Activated naive CD4-positive, alpha-beta T cell treated with anti-CD3 and anti-CD28 coated beads, Interleukin-2, amount 50 U/mL, for 16 hours (primary cell): Measurements from ENCODE around the gene DMD.

ENCODE experiments used
- DNase-seq: peaks from one replicate; pipeline ENCODE4 v3.0.0-alpha.2; 2020

DMD gene

DNA sequence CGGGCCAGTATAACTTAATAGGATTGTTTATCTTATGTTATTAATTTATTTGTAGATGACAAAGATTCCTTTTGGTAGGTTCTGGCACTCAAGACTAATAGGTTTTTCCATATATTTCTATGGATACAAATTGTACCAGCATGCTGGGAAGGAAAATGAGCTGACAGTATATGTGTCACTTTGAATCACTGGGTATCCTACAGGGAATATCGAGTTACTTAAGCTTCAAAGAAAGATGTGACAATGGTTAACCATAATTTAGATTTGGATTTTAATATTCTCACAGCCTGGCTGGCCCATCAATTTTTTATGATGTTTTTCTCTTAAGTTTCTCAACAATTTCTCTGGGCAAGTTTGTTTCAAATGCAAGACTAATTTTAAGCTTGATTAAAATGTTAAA, 1640.7 kb downstream of the DMD start:
- no peak for DNase-seq

DNA sequence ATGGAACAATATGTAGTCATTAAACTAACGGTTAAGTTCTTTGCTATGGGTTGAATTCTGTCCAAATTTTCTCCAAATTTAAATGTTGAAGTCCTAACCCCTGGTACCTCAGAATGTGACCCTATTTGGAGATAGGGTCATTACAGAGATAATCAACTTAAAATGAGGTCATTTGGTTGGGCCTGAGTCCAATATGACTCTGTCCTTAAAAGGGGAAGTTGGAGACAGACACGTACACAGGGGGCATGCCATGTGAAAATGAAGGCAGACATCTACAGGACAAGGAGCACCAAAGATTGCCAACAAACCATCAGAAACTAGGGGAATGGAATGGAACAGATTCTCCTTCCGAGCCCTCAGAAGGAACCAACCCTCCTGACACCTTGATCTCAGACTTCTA, 1647.6 kb downstream of the DMD start:
- DNase-seq = no peak

DNA sequence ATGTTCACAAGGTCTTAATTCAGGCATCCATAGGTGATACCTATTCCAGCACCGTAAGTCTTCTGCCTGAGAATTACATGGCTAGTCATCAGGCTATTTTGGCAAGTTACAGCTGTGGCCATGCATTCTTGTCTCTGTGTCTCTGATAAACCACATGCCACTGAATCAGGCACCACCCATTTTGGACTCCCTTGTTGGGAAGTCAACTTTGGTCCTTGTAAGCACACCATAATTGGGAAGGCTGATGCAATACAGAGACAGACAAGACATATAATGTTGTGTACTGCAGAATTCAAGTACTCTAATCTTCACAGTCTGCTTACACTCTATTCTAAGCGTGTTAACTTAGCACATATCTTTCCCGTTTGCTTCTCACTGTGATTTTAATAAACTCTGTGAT, 1655.8 kb downstream of the DMD start:
- DNase-seq = no peak

DNA sequence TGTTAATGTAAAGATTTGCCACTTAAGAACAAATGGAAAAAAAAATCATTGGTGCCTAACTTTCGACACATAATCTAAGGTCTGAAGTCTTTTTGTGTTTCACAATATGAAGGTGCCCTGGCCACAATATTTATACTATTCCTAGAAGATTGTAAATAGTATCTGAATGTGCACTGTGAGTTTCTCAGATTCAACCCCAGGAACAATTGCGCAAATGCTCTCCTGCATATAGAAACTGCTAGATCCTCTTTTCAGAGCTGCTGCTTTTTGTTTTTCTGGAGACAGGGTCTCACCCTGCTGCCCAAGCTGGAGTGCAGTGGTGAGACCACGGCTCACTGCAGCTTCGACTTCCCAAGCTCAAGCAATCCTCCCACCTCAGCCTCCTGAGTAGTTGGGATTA, 1659.4 kb downstream of the DMD start:
- DNase-seq = no peak

DNA sequence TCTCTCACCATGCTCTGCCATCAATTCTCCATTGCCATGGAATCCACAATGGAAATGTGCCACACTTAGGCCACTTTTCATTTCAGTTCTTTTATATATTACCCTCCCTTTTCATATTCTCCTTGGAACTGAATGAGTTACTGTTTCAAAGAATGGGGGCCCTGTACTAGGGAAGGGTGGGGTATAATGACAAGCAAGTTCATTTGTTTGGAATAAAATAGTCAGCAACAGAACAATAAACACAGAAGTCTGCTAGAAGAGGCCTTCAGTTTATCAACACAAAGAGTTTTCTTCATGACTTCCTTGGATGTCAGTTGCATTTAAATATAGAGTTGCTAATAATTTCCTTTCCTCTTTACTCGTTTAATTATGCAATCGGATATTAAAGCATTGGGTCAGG, 1661.2 kb downstream of the DMD start:
- no peak for DNase-seq

DNA sequence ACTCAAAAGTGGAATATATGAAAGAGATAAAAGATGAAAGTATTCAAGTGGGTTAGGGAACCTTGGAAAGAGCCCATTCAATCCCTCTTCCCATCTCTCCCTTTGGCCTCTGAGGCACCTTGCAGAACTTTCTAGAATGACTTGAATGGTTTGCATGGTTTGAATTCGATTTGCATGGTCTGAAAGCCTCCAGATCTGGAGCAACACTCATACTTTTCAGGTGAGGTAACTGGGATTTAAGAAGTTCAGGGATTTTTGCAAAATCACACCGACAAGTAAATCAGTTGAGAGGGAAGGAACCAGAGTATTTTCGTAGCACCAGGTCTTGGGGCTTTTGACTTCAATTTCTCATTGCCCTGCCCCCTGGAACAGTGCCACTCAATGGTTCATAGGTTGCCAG, 1663.5 kb downstream of the DMD start:
- DNase-seq = no peak

DNA sequence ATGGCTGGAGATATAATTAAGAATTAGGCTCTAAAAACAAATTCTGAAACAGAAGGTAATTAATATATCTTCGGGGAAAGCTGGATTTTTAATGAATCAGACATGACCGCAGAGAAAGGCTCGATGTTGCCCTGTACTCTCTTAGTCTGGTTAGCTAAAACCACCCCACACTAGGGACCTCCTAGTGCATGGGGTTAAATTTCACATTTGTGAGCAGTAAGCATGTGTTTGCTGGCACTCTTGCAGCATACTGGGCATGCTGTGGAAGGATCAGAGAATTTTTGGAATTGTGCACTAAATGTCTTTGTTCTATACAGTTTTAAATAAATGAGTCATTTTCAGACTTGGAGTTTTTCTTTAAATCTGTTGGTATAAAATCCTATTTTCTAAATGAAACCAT, 1663.9 kb downstream of the DMD start:
- DNase-seq = no peak

DNA sequence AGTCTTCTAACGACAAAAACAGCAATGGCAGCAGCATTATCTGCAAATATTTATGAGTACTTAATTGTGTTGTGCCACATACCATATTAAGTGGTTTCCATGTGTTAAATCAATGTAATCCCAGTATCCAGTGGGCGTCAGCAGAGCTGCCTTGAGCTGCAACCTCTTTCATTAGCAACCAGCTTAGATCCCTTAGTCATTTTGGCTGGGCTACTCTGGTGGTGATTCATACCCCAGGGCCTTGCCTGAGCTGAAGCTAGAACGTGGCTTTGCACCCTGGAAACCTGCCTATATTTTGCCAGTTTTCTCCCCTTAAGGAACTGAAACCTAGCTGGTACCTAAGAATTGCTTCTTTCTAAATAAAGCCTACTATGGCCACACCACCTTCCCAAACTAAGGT, 1665.2 kb downstream of the DMD start:
- DNase-seq = no peak

DNA sequence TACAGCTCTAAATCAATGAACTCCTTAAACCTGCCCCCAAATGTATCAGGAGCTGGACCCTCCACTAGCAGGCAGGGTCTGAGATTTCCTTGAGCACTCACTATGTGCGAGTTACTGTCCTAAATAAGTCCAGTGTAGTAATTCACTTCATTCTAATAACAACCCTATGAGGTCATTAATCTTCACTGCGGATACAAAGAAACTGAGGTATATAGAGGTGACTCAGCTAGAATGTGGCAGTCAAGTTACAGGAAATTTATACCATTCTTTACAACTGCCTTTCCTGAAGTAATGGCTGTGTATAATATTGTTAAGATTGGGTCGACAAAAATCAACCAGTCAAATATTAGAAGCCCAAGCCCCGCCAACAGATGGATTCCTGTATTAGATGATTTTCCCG, 1665.6 kb downstream of the DMD start:
- no peak for DNase-seq

DNA sequence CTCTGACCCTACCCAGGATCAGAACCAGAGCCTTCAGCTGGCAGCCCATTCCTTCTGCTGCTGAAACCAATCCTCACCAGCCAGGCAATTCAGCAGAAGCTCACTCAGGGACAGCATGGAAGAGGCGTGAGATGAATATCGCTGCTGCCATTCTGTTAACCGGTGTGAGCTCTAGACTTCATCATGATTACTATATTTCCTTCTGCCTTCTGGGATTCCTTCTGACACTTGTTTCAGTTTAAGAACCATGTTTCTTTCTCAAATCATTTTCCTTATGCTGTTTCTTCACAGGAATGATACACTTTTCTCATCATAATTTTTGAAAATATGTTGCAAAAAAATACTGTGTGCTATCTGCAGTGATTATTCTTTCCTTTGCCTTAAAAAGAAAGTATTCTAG, 1666.2 kb downstream of the DMD start:
- DNase-seq = no peak

DNA sequence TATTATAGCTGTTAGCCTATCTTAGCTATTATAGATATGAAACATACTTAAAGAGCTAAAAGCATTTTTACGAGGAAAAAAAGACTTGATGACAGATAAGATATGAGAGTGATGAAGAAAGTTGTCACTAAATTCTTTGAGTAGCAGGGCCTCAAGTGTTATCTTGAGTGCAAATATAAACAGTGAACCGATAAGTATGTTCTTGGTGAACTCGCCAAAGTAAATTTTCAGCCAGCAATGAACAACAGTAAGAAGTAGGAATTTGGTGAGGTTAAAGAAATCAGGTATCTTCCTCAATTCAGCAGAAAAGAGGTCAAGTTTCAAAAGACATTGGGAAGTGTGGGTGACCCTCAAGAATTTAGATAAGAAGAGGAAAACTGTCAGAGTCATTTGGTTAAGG, 1667.7 kb downstream of the DMD start:
- DNase-seq = no peak

DNA sequence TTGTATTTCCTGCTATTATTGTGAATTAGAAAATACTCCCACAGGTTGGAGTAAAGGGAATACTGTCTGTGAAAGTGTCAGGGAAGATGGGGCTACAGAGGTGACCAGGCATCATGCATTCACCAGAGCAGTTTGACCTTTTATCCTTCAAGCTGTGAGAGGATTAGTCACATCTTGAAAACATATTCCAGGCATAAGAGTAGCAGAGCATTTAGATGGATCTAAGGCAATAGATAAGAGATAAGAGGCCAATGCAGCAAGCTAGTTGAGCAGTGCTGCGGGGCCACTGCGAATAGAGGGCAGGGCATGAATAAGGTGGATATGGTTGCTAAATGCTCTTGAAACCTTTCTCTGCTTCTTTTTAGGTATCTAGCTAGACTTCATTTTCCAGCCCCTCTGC, 1668.8 kb downstream of the DMD start:
- no peak for DNase-seq

DNA sequence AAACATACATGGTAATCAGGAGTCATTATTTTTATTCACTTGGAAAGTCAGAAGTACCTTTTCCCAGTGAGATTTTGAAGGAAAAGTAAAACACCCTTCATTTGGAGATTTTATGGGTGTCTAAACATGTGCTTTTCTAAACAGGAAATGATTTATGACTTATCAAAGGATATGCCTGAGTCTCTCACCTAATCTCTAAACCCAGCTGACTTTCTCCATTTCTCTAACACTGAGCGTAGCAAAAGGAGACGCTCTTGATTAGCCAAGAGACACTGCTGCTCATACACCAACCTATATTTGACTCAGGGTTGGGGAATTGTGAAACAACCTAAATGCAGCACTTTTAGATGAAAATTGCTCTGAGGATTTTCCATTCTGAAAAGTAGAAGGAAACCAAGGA, 1671.0 kb downstream of the DMD start:
- no peak for DNase-seq

DNA sequence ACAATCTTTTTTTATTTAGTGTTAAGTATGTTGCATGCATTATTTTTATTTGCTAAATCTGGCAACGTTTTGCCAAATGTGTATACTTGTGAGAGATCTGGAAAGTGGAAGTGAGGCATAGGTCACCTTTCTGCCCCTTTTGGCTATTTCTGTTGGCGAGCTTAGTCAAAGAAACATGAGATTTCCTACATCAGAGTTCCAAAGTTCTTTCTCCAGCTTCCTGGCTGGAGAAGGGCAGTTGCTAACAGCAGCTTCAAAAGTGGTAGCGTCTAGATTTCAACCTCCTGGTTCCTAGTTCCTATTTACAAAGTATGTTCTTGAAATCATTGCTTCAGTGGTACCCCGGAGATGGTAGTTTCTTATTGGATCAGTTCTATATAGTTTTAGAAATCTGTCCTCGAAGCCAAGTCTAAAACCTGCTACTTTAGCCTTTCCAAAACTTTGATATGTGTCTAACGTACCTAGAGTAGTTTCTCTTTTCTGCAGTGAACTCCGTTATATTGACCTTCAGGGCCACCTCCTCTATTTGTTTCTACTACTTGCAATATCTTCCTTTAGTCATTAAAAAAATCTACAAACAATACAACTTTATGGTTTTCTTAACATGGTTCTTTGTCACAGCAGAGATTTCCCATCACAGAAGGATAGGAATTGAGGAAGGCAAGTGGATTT, 1683.8 kb downstream of the DMD start:
- no peak for DNase-seq

DNA sequence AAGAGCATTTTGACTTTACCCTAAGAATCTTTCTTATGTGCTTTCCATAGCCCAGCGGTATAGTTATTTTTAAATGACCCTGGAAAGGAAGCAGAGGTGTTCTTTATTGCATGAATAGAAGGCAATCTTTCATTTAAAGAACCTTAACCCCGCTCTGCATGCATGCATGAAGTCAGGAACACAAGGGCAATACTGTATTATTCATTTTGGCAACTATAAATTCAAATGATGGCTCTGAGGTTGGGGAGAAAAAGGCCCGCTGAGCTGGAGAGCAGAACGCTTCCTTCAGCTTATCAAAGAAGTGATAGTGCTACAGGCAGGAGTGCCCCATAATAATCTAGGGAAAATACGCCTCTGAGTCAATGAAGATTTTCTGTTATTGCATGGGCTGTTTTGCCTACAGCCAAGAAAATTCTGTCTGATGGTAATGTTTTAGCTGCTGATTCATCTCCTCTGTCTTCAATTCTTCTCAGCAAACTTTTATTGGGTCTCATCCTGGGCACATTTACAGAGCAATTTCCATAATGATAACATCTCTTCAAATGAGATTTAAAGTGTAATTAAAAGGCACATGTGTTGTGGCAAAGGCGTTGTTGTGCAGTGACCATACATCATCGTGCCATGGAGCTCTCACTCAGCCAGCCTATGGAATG, 1687.3 kb downstream of the DMD start:
- no peak for DNase-seq

DNA sequence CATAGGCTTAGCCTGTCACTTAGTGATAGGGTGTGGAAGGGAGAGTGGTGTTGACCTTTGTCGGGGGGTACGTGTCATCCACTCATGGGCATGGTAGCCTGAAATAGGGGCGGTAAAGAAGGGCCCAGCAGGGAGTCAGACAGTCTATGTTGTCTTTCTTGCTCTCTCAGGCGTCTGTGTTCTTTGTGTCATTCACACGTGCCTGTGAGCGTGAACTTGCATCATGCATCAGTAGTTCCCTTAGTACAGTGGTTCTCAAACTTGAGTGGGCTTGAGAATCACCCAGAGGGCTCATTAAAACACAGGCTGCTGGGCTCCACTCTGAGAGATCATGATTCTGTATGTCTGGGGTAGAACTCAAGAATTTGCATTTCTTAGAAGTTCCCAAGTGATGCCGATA, 1688.6 kb downstream of the DMD start:
- no peak for DNase-seq

DNA sequence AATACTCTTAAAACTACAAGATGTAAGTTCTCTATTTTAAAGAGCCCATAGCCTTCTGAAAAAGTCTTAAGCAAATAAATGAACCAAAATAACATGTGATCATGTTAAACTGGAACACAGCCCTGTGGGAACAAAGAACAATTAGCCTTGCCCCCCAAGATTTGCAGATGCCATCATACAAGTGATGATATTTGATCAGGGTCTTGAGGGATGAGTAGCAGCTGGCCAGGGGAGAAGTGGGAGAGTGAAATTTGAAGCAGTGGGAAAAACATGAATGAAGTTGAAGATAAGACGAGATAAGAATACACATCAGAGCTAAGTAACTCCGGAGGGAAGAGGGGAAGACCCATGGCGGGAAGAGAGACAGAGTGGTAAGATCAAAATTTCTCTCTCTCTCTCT, 1689.4 kb downstream of the DMD start:
- no peak for DNase-seq

DNA sequence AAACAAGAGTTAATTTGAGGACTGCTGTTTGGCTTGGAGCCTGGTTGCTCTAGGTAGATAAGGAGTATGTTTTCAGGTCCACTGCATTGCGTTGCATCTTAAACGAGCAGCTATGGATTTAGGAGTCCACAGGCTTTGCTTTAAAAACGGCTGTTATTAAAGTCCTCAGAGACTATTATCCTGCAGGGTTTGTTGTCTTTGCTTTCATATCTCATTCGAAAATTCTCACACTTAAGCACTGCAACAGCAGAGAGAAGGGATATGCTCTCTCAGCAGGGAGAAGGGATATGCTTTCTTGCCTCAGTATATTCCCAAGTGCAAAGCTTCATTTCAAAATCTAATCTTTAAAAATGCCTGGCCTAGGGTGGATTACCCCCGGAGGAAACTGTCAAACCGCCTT, 1694.8 kb downstream of the DMD start:
- DNase-seq = no peak

DNA sequence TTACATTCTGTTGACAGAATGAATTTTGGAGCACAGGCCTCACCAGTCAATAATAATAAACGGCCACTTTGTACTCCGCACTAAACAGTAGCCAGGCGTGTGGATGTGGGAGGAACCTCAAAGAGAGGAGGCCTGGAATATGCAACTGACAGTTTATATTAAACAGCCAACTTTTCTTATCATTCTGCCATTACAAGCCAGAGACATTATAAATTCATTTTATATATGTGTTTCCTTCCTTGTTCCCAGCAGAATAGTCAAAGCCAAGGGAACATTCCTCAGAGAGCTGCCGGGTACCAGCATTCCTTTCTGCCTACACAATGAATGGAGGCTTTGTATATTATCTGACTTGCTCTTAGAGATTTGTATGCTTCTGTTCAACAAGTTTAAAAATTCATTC, 1703.0 kb downstream of the DMD start:
- DNase-seq = no peak

DNA sequence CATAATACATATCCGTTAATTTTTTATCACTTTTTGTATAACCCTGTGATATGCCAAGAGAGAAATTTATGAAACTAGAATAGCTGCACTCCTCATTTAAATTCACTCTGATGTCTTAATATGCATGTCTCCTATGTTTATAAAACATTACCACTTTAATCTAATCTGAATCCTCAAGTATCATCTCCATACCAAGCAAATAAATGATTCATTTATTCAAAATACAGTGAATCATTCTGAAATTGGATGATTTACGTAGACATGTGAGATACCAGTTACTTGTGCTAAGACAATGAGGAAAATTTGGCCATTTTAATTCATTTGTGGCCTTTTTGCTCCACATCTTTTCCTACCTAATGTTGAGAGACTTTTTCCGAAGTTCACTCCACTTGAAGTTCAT, 1704.4 kb downstream of the DMD start:
- no peak for DNase-seq

DNA sequence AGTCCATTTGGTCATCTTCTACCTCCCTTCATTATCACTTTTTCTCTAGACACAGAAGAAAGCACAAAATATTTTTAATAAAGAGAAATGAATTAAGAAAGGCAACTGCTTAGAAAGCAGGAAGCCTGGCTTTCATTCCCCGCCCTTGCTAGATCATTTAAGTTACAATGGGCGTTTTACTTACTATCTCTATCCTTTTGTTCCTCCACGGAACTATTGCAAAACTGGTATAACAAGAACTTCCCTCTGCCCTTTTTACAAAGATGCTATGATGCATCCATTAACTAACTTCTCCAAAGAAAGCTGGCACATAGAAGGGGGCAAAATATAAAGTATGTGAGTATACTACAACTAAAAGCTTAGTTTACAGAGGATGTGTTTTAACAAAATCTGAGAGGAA, 1705.0 kb downstream of the DMD start:
- no peak for DNase-seq

DNA sequence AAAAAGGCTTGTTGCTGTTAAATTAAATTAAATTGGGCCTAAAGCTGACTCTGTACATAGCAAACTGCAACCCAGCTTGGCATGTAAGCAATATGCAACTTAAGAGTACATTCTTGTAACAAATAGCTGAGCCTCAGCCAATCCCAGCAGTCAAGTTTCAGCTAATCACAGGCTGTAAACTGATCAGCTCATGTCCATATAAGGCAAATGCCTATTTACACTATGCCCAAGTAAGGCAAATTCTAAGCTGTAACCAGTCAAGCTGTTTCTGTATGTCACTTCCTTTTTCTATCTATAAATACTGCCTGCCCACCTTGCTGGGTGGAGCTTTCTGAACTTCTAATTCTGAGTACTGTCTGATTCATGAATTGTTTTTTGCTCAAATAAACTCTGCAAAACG, 1710.4 kb downstream of the DMD start:
- DNase-seq = no peak

DNA sequence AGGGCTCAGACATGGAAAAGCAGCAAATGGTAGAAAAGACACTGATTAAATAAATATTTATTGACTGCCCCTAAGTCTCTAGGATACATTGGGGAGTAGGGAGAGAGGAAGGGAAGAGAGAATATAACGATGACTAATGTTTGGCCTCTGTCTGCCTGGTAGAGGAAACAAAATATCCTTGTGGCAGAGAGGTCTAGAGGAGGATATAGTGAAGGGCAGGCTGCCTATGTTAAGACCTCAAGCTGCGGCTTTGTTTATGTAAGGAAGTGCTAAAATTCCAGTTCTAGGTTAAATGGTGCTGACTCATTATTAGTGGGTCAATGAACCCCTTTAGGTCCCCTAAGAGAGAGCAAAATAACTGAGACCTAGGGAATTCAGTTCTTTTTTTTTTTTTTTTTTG, 1712.2 kb downstream of the DMD start:
- DNase-seq = no peak

DNA sequence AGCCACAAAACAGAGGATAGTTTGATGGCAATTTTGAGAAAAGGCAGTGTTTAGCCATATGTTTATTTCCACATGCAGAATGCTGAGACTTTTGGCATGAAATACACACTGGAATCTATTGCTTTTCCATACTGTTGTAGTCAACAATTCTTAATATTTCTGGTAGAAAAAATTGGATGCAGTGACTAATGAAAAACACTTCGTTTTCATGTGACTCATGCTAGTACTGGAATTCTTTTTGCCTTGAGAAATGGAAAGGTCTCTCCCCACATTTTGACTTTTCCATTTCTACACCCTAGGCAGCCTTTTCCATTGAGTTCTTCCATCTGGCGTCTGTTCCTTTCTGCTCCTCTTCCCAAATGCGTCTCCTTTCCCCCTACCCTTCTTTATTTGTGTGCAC, 1714.3 kb downstream of the DMD start:
- DNase-seq = no peak

DNA sequence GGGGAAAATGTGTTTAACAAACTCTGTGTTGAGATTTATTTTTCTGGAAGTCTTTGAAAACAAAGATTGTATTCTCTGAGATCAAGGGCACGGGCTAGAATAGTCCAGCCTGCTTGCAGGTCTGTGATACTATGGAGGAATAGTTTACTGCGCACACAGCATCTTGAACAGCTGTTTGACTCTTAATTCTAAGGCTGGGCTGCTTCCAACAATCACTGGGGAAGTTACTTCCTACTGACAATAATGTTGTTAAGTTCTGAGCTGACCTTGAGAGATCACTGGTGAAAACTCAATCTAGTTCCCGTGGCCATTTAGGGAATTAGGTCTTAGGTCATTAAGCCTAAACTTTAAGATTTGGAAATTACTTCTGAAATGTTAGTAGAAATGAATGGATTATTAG, 1723.4 kb downstream of the DMD start:
- no peak for DNase-seq
